Measurements from ENCODE around the gene NFKBIB. TPM values are rescaled to one million over a fixed set of nuclear protein-coding genes. Genes with fewer than 3 reads are reported as not detected.
"Not testable (repeated sequence)": the region's sequence is repeated elsewhere in the genome, so short reads cannot be mapped to it uniquely, and the experiment has no call there.

The NFKBIB gene
- total and polyA plus RNA-seq, 2 donors: 12.6 to 23.6 TPM

- Histone ChIP-seq H3K9me3 (ENCODE audit: control insufficient read depth in 2 of 2, insufficient read depth in 1 of 2, low read length in 1 of 2) (no peaks in the 10 kb centered on the region), H3K4me1 (ENCODE audit: control insufficient read depth in 2 of 2, insufficient read depth in 2 of 2, low read length in 2 of 2) (peaks cover 6 to 18% of the 10 kb centered on the region in 2 donors), H3K27me3 (ENCODE audit: control insufficient read depth in 2 of 2, insufficient read depth in 1 of 2, low read length in 1 of 2) (no peaks in the 10 kb centered on the region), H3K4me3 (ENCODE audit: low read length in 2 of 2) (no peak overlapping the region), H3K27ac (ENCODE audit: low read depth in 1 of 2, low read length in 1 of 2) (no peak overlapping the region), H3K36me3 (ENCODE audit: control insufficient read depth in 2 of 2, insufficient read depth in 2 of 2, low read length in 1 of 2) (peaks cover 13 to 20% of the 10 kb centered on the region in 2 donors)
- no peak for DNase-seq (ENCODE audit: low read depth in 6 of 9, low spot score in 9 of 9)
- 93% methylated on average over 4 of the region's 4 CpGs for WGBS
Measured at GRCh38 chr19:38928391-38929001, 28.7 kb downstream of the NFKBIB start.

- peak in 8 of 9 donors; percentile 87 to 96 (median 90) for DNase-seq (ENCODE audit: low read depth in 6 of 9, low spot score in 9 of 9)
- H3K4me3 ChIP-seq (ENCODE audit: low read length in 2 of 2): peak within 1 kb of the TSS; percentile 79 to 96
- peaks cover 6 to 18% of the 10 kb centered on the region in 2 donors for H3K4me1 ChIP-seq (ENCODE audit: control insufficient read depth in 2 of 2, insufficient read depth in 2 of 2, low read length in 2 of 2)
- H3K36me3 ChIP-seq (ENCODE audit: control insufficient read depth in 2 of 2, insufficient read depth in 2 of 2, low read length in 1 of 2): peaks cover 15 to 16% of the 10 kb centered on the region in 2 donors
- peaks cover 0 to 8% of the 10 kb centered on the region in 2 donors for H3K9me3 ChIP-seq (ENCODE audit: control insufficient read depth in 2 of 2, insufficient read depth in 1 of 2, low read length in 1 of 2)
- no peaks in the 10 kb centered on the region for H3K27me3 ChIP-seq (ENCODE audit: control insufficient read depth in 2 of 2, insufficient read depth in 1 of 2, low read length in 1 of 2)
- H3K27ac ChIP-seq (ENCODE audit: low read depth in 1 of 2, low read length in 1 of 2): peak within 1 kb of the TSS; percentile 93 to 95
- WGBS: 5% methylated on average over 49 of the region's 49 CpGs
Measured at GRCh38 chr19:38929929-38930775, 30.4 kb downstream of the NFKBIB start, which contains the start of gene SARS2. Gene SARS2 (minus strand): TSS chr19:38930763. CDS start chr19:38930736, 27 bp downstream.

GRCh38 chr19:38930776-38931520, 31.2 kb downstream of the NFKBIB start, which contains the start of gene MRPS12:
Gene MRPS12 (plus strand): TSS chr19:38930944. CDS start chr19:38931295, 351 bp downstream.
- peaks cover 8 to 12% of the 10 kb centered on the region in 2 donors for H3K36me3 ChIP-seq (ENCODE audit: control insufficient read depth in 2 of 2, insufficient read depth in 2 of 2, low read length in 1 of 2)
- WGBS: 1% methylated on average over 40 of the region's 40 CpGs
- H3K4me1 ChIP-seq (ENCODE audit: control insufficient read depth in 2 of 2, insufficient read depth in 2 of 2, low read length in 2 of 2): peaks cover 6 to 18% of the 10 kb centered on the region in 2 donors

GRCh38 chr19:38931521-38931793, 31.7 kb downstream of the NFKBIB start:
- Histone ChIP-seq H3K36me3 (ENCODE audit: control insufficient read depth in 2 of 2, insufficient read depth in 2 of 2, low read length in 1 of 2) (peaks cover 6 to 12% of the 10 kb centered on the region in 2 donors), H3K27me3 (ENCODE audit: control insufficient read depth in 2 of 2, insufficient read depth in 1 of 2, low read length in 1 of 2) (no peaks in the 10 kb centered on the region), H3K4me3 (ENCODE audit: low read length in 2 of 2) (peak overlapping the region; percentile 79 to 96), H3K9me3 (ENCODE audit: control insufficient read depth in 2 of 2, insufficient read depth in 1 of 2, low read length in 1 of 2) (peaks cover 0 to 12% of the 10 kb centered on the region in 2 donors), H3K4me1 (ENCODE audit: control insufficient read depth in 2 of 2, insufficient read depth in 2 of 2, low read length in 2 of 2) (peaks cover 6 to 18% of the 10 kb centered on the region in 2 donors), H3K27ac (ENCODE audit: low read depth in 1 of 2, low read length in 1 of 2) (no peak overlapping the region)
- no peak for DNase-seq (ENCODE audit: low read depth in 6 of 9, low spot score in 9 of 9)
- 53% methylated on average over 8 of the region's 8 CpGs for WGBS

More at GRCh38 chr19:38930776-38931520, 31.2 kb downstream of the NFKBIB start, which contains the start of gene MRPS12:
- DNase-seq (ENCODE audit: low read depth in 6 of 9, low spot score in 9 of 9): peak; percentile 99 to 100 (median 100)
- peak within 1 kb of the TSS; percentile 79 to 96 for H3K4me3 ChIP-seq (ENCODE audit: low read length in 2 of 2)
- H3K27ac ChIP-seq (ENCODE audit: low read depth in 1 of 2, low read length in 1 of 2): peak within 1 kb of the TSS; percentile 93 to 95
- H3K27me3 ChIP-seq (ENCODE audit: control insufficient read depth in 2 of 2, insufficient read depth in 1 of 2, low read length in 1 of 2): no peaks in the 10 kb centered on the region
- peaks cover 0 to 12% of the 10 kb centered on the region in 2 donors for H3K9me3 ChIP-seq (ENCODE audit: control insufficient read depth in 2 of 2, insufficient read depth in 1 of 2, low read length in 1 of 2)

- peak in 2 of 9 donors; percentile 22 to 43 for DNase-seq (ENCODE audit: low read depth in 6 of 9, low spot score in 9 of 9)
- Histone ChIP-seq H3K36me3 (ENCODE audit: control insufficient read depth in 2 of 2, insufficient read depth in 2 of 2, low read length in 1 of 2) (peaks cover 6 to 12% of the 10 kb centered on the region in 2 donors), H3K27me3 (ENCODE audit: control insufficient read depth in 2 of 2, insufficient read depth in 1 of 2, low read length in 1 of 2) (no peaks in the 10 kb centered on the region), H3K27ac (ENCODE audit: low read depth in 1 of 2, low read length in 1 of 2) (no peak overlapping the region), H3K9me3 (ENCODE audit: control insufficient read depth in 2 of 2, insufficient read depth in 1 of 2, low read length in 1 of 2) (peaks cover 0 to 12% of the 10 kb centered on the region in 2 donors), H3K4me3 (ENCODE audit: low read length in 2 of 2) (no peak overlapping the region), H3K4me1 (ENCODE audit: control insufficient read depth in 2 of 2, insufficient read depth in 2 of 2, low read length in 2 of 2) (peaks cover 6 to 18% of the 10 kb centered on the region in 2 donors)
- WGBS: 98% methylated on average over 29 of the region's 29 CpGs
Measured at GRCh38 chr19:38932425-38933179, 32.8 kb downstream of the NFKBIB start.

GRCh38 chr19:38933544-38933943, 33.8 kb downstream of the NFKBIB start:
- Histone ChIP-seq H3K27ac (ENCODE audit: low read depth in 1 of 2, low read length in 1 of 2) (no peak overlapping the region), H3K36me3 (ENCODE audit: control insufficient read depth in 2 of 2, insufficient read depth in 2 of 2, low read length in 1 of 2) (peaks cover 6 to 12% of the 10 kb centered on the region in 2 donors), H3K4me3 (ENCODE audit: low read length in 2 of 2) (no peak overlapping the region), H3K4me1 (ENCODE audit: control insufficient read depth in 2 of 2, insufficient read depth in 2 of 2, low read length in 2 of 2) (peaks cover 6 to 18% of the 10 kb centered on the region in 2 donors), H3K27me3 (ENCODE audit: control insufficient read depth in 2 of 2, insufficient read depth in 1 of 2, low read length in 1 of 2) (no peaks in the 10 kb centered on the region), H3K9me3 (ENCODE audit: control insufficient read depth in 2 of 2, insufficient read depth in 1 of 2, low read length in 1 of 2) (peaks cover 0 to 12% of the 10 kb centered on the region in 2 donors)
- DNase-seq (ENCODE audit: low read depth in 6 of 9, low spot score in 9 of 9): no peak
- 92% methylated on average over 4 of the region's 4 CpGs for WGBS

GRCh38 chr19:38939957-38940356, 40.2 kb downstream of the NFKBIB start:
- no peak overlapping the region for H3K4me3 ChIP-seq (ENCODE audit: low read length in 2 of 2)
- no peaks in the 10 kb centered on the region for H3K27me3 ChIP-seq (ENCODE audit: control insufficient read depth in 2 of 2, insufficient read depth in 1 of 2, low read length in 1 of 2)
- no peak overlapping the region for H3K27ac ChIP-seq (ENCODE audit: low read depth in 1 of 2, low read length in 1 of 2)
- WGBS: 48% methylated on average over 5 of the region's 5 CpGs
- no peak for DNase-seq (ENCODE audit: low read depth in 6 of 9, low spot score in 9 of 9)
- H3K4me1 ChIP-seq (ENCODE audit: control insufficient read depth in 2 of 2, insufficient read depth in 2 of 2, low read length in 2 of 2): no peaks in the 10 kb centered on the region
- H3K36me3 ChIP-seq (ENCODE audit: control insufficient read depth in 2 of 2, insufficient read depth in 2 of 2, low read length in 1 of 2): no peaks in the 10 kb centered on the region
- peaks cover 0 to 6% of the 10 kb centered on the region in 2 donors for H3K9me3 ChIP-seq (ENCODE audit: control insufficient read depth in 2 of 2, insufficient read depth in 1 of 2, low read length in 1 of 2)

GRCh38 chr19:38941466-38941865, 41.7 kb downstream of the NFKBIB start:
- H3K4me1 ChIP-seq (ENCODE audit: control insufficient read depth in 2 of 2, insufficient read depth in 2 of 2, low read length in 2 of 2); H3K36me3 ChIP-seq (ENCODE audit: control insufficient read depth in 2 of 2, insufficient read depth in 2 of 2, low read length in 1 of 2); H3K27ac ChIP-seq (ENCODE audit: low read depth in 1 of 2, low read length in 1 of 2); H3K9me3 ChIP-seq (ENCODE audit: control insufficient read depth in 2 of 2, insufficient read depth in 1 of 2, low read length in 1 of 2); H3K4me3 ChIP-seq (ENCODE audit: low read length in 2 of 2); H3K27me3 ChIP-seq (ENCODE audit: control insufficient read depth in 2 of 2, insufficient read depth in 1 of 2, low read length in 1 of 2): not testable (repeated sequence)
- peak in 1 of 9 donors; percentile 23 for DNase-seq (ENCODE audit: low read depth in 6 of 9, low spot score in 9 of 9)
- WGBS: 20% methylated on average over 5 of the region's 5 CpGs

All from thymus (tissue), 11 donors.